Endodermal cell (in vitro differentiated cells): ENCODE measurements around the gene TNPO3. TPM values are rescaled to one million over a fixed set of nuclear protein-coding genes. Genes with fewer than 3 reads are reported as not detected.
"Not testable (repeated sequence)": the region's sequence is repeated elsewhere in the genome, so short reads cannot be mapped to it uniquely, and the experiment has no call there.

Experiments used
- DNase-seq: peaks from one replicate; pipeline ENCODE4 v3.0.0-alpha.2; 2017
- H3K27ac ChIP-seq: 2 replicates; pipeline ENCODE4 v1.5.1; 2013; ENCODE audit warnings: mild to moderate bottlenecking, low read depth, low read length, moderate library complexity
- H3K27me3 ChIP-seq: 2 replicates; pipeline ENCODE4 v1.6.1; 2013; ENCODE audit warnings: mild to moderate bottlenecking, low read length, moderate library complexity; ENCODE audit not compliant: insufficient read depth, control insufficient read depth, poor library complexity, severe bottlenecking
- H3K36me3 ChIP-seq: 2 replicates; pipeline ENCODE4 v1.7.0; 2013; ENCODE audit warnings: mild to moderate bottlenecking, low read length, moderate library complexity; ENCODE audit not compliant: control insufficient read depth, insufficient read depth
- H3K4me1 ChIP-seq: one replicate; pipeline ENCODE4 v1.7.0; 2013; ENCODE audit warnings: low read length; ENCODE audit not compliant: control insufficient read depth, insufficient read depth
- H3K4me3 ChIP-seq: 2 replicates; pipeline ENCODE4 v1.5.1; 2013; ENCODE audit warnings: mild to moderate bottlenecking, low read length, moderate library complexity
- H3K9ac ChIP-seq: 2 replicates; pipeline ENCODE4 v1.6.1; 2013; ENCODE audit warnings: mild to moderate bottlenecking, low read length, moderate library complexity; ENCODE audit not compliant: poor library complexity, severe bottlenecking; ENCODE audit errors: extremely low read depth
- H3K9me3 ChIP-seq: 2 replicates; pipeline ENCODE4 v1.6.1; 2013; ENCODE audit warnings: mild to moderate bottlenecking, low read length, moderate library complexity; ENCODE audit not compliant: control insufficient read depth
- H3K27ac Mint-ChIP-seq: 2 replicates; pipeline ENCODE4 v1.8.0; 2020; ENCODE audit warnings: mixed read lengths
- H3K27me3 Mint-ChIP-seq: 2 replicates; pipeline ENCODE4 v1.8.0; 2021; ENCODE audit warnings: mild to moderate bottlenecking, mixed read lengths; ENCODE audit not compliant: insufficient read depth
- H3K36me3 Mint-ChIP-seq: 2 replicates; pipeline ENCODE4 v1.8.0; 2020; ENCODE audit warnings: low read depth, mixed read lengths
- H3K4me1 Mint-ChIP-seq: 2 replicates; pipeline ENCODE4 v1.8.0; 2020; ENCODE audit warnings: mixed read lengths
- H3K4me3 Mint-ChIP-seq: 2 replicates; pipeline ENCODE4 v1.8.0; 2020; ENCODE audit warnings: mild to moderate bottlenecking, moderate library complexity, mixed read lengths
- H3K9me3 Mint-ChIP-seq: 2 replicates; pipeline ENCODE4 v1.8.0; 2020; ENCODE audit warnings: mild to moderate bottlenecking, mixed read lengths
- WGBS, 2 experiments: methylation state at CpG; one replicate each; pipeline versions ENCODE4 v1.1.5 to v1.1.7; 2013; ENCODE audit warnings: missing lambda C conversion rate in 2 of 2, mixed read lengths in 1 of 2; ENCODE audit not compliant: insufficient coverage in 1 of 2, insufficient read length in 1 of 2; 5-methylcytosine and 5-hydroxymethylcytosine counted together
- total RNA-seq, 2 donors: library from RNA; stranded (reverse); fragmentation: NEBNext Ultra II Directional in 1 of 2; extraction: Animal tissue kit (Norgen Biotek cat#: 25700) in 1 of 2; gene quantifications; 2 replicates in 1 of 2; 3 replicates in 1 of 2; pipeline ENCODE4 v1.2.1, GENCODE V29; 2021
- TF ChIP-seq, protein P1 (sequence below): fragments of 200-600 bp; sonication (generic); conservative IDR thresholded peaks from 2 replicates; pipeline ENCODE4 v1.5.0; 2021; ENCODE audit warnings: antibody characterized with exemption, mild to moderate bottlenecking

TNPO3 gene
- total RNA-seq, 2 donors from 2014 or later: 68.0 to 73.1 TPM

DNA sequence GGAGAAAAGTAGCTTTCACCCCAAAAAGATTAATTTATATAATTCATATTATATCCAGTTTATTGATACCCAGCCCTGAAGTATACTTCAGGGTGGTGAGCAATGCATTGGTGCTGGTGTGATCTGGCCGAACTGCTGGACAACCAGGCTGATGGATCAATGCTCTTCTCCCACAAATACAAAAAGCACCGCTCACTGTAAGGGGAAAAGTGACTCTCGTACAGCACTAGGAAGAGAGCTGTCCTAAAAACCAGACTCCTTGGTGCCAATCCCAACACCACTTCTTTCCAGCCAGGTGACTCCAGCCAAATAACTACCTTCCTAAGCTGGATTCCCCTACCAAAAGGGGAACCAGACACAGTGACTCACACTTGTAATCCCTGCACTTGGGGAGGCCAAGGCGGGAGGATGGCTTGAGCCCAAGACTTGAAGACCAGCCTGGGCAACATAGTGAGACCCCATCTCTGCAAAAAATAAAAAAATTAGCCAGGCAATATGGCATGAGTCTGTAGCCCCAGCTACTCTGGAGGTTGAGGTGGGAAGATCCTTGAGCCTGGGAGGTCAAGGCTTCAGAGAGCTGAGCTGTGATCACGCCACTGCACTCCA is 13.1 kb upstream of the TNPO3 start:
- Histone ChIP-seq H3K9me3 (no peaks in the 10 kb centered on the region), H3K36me3 (no peaks in the 10 kb centered on the region), H3K27ac (no peak overlapping the region), H3K9ac (no peak overlapping the region), H3K4me3 (no peak overlapping the region), H3K27me3 (no peaks in the 10 kb centered on the region), H3K4me1 (no peaks in the 10 kb centered on the region)
- Mint-ChIP-seq H3K27ac (no peak overlapping the region), H3K9me3 (peaks cover 5% of the 10 kb centered on the region), H3K27me3 (peaks cover 6% of the 10 kb centered on the region), H3K36me3 (no peaks in the 10 kb centered on the region), H3K4me3 (no peak overlapping the region), H3K4me1 (peaks cover 10% of the 10 kb centered on the region)
- WGBS, 2 experiments: 90 to 94% methylated on average over 3 to 5 of the region's 5 CpGs
- TF ChIP-seq, protein P1, sequence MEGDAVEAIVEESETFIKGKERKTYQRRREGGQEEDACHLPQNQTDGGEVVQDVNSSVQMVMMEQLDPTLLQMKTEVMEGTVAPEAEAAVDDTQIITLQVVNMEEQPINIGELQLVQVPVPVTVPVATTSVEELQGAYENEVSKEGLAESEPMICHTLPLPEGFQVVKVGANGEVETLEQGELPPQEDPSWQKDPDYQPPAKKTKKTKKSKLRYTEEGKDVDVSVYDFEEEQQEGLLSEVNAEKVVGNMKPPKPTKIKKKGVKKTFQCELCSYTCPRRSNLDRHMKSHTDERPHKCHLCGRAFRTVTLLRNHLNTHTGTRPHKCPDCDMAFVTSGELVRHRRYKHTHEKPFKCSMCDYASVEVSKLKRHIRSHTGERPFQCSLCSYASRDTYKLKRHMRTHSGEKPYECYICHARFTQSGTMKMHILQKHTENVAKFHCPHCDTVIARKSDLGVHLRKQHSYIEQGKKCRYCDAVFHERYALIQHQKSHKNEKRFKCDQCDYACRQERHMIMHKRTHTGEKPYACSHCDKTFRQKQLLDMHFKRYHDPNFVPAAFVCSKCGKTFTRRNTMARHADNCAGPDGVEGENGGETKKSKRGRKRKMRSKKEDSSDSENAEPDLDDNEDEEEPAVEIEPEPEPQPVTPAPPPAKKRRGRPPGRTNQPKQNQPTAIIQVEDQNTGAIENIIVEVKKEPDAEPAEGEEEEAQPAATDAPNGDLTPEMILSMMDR: no peak
- no peak for DNase-seq

DNA sequence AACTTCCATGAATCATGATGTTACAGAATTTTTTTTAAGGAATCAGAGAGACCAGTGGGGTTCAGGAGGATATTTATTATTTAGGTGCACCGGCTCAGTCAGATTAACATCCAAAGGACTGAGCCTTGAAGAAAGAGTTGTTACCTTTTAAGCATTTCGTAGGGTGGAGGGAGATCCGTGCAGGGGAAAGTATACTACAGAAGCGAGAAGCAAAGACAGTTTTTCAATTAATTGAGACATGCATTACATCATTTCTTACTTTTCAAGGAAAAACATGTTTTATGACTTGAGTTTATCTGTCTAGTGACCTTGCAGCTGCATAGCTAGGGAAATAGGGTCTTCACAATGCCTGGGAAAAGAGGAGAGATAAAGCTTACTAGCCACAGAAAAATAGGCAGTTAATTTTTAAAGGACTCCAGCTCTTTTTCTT is 12.2 kb upstream of the TNPO3 start:
- not testable (repeated sequence) for H3K4me3 ChIP-seq, H3K27me3 Mint-ChIP-seq, DNase-seq, H3K36me3 Mint-ChIP-seq, H3K27ac ChIP-seq, H3K9ac ChIP-seq, H3K4me1 Mint-ChIP-seq, H3K27me3 ChIP-seq, H3K9me3 ChIP-seq, H3K36me3 ChIP-seq, H3K4me1 ChIP-seq, H3K4me3 Mint-ChIP-seq
- Mint-ChIP-seq H3K9me3 (peaks cover 14% of the 10 kb centered on the region), H3K27ac (peak overlapping the region; percentile 77)
- 50 to 65% methylated on average over 4 of the region's 4 CpGs for WGBS, 2 experiments

DNA sequence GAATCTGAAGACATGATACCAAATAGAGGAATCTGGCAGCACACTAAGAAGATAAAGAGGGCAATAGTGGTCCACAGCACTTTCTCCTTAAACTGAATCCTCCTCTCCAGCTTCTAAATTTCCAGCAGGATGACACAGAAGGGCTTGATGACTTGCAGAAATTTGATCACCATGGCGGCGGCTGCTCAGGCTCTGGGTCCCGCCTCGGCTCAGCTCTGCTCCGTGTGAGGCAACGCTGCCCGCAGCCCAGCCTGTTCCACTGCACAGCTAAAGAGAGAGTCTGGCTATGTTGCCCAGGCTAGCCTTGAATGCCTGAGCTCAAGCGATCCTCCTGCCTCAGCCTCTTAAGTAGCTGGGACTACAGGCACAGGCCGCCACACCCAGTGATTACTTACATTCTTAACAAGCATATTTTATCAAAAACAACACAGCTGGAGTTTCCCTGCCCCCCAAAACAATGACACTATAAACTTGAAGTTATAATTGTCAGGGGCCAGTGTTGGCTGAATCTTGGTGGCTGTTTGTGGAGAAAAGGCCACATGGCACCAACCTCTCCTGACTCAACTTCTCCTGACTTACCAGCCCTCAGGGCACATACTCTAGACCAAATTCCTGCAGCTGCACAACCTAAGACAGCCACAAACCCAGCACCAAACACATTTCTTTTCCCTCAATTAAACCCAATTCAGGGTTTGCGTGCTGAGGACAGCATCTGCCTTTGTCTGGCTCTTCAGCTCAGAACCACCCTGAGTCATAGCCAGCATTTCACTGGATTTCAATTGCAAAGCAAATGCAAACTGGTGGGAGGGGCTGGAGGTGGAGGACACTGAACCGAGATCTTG is 11.6 kb upstream of the TNPO3 start:
- Mint-ChIP-seq H3K27ac (peak overlapping the region; percentile 77), H3K27me3 (peaks cover 6% of the 10 kb centered on the region), H3K9me3 (peaks cover 19% of the 10 kb centered on the region), H3K4me1 (peaks cover 10% of the 10 kb centered on the region), H3K36me3 (no peaks in the 10 kb centered on the region), H3K4me3 (no peak overlapping the region)
- Histone ChIP-seq H3K4me1 (no peaks in the 10 kb centered on the region), H3K4me3 (no peak overlapping the region), H3K27me3 (no peaks in the 10 kb centered on the region), H3K9me3 (peaks cover 6% of the 10 kb centered on the region), H3K36me3 (no peaks in the 10 kb centered on the region), H3K27ac (no peak overlapping the region), H3K9ac (no peak overlapping the region)
- 81 to 84% methylated on average over 8 to 11 of the region's 11 CpGs for WGBS, 2 experiments
- peak; percentile 77 for DNase-seq
- TF ChIP-seq, protein P1: no peak
